HG02763 (cell line): ENCODE measurements around the gene SERPINH1.

Source experiments
- ATAC-seq: cut with Tn5 transposase; IDR thresholded peaks from one replicate; pipeline ENCODE4 v1.9.1; 2021; ENCODE audit warnings: mild to moderate bottlenecking, moderate library complexity; ENCODE audit not compliant: unreplicated experiment

SERPINH1 gene

DNA sequence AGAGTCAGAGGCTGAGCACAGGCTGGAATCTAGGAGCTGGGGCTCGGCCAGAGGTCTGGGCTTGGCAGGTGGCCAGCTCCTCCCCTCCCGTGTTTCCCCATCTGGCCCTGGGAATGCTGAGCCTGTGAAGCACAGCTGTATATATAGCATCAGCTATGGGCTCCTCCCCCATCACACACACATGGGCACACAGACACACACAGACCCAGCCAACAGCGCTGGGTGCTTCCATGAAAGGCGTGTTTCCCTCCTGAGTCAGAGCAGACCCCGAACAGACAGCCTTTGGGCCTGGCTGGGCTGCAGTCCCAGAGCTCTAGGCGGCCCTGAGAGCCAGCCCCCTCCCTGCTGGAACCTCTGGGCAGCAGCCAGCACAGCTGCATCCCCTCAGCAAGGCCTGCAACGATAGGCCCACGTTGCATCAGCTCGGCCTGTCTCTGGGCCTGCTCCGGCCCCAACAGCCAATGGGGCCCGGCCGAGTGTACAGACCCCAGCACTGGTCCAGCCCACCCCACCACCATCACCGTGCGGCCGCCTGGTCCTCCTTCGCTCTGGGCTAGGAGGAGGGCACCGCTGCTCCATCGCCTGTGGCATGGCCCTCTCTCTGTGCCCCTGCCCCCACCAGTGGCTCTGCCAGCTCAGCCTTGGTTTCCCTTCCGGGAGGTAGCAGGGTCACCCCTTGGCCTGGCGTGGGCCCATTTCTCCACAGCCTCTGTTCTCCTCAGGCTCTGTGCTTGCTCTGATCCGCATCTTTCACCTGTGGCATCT is 7.6 kb upstream of the SERPINH1 start:
- ATAC-seq = no peak

DNA sequence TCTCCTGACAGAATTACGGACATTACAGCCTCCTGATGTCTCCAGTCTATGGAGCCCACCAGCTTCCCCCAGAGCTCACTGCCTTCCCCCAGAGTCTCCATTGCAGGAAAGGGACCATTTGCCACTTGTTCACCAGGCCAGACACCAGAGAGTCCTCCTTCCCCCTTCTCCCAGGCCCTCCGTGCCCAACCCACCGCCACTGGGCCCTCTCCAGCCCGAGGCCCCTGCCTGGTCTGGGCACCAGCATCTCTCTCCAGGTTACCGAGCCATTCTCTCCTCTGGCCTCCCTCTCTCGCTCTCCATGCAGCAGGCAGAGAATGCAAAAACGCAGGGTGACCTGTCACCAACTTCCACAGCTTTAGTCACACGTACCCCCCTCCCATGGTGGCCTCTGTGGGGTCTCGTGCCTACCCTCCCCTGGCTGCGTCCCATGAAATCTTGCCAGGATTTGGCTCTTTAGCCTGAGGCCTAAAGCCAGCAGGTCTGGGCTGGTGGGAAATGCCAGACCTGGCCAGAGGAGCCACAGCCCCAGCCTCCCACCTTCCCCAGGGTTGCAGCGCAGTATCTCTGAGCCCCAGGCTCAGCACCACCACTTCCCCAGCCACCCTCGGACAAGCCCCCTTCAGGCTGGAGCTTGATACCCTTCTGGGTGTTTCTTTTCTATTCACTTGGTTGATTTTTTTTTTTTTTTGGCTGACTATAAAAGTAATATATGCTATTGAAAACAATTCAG is 6.8 kb upstream of the SERPINH1 start:
- ATAC-seq = no peak

DNA sequence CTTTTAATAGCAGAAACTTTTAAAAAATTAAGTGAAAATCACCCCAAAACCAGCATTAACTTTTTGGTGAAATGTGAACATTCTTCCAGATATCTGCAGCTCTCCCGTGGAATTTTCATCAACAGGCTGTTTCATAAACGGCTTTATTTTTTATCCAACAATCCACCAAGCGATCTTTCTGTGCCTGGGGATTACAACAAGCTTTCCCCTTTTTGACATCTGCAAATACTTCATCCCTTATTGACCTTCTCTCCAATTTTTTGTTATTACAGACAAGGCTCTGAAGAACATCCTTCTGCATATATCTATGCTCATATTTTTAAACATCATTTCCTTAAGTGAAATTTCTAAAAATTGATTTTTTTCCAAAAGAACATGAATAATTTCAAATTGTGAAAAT is 5.8 kb upstream of the SERPINH1 start:
- no peak for ATAC-seq

DNA sequence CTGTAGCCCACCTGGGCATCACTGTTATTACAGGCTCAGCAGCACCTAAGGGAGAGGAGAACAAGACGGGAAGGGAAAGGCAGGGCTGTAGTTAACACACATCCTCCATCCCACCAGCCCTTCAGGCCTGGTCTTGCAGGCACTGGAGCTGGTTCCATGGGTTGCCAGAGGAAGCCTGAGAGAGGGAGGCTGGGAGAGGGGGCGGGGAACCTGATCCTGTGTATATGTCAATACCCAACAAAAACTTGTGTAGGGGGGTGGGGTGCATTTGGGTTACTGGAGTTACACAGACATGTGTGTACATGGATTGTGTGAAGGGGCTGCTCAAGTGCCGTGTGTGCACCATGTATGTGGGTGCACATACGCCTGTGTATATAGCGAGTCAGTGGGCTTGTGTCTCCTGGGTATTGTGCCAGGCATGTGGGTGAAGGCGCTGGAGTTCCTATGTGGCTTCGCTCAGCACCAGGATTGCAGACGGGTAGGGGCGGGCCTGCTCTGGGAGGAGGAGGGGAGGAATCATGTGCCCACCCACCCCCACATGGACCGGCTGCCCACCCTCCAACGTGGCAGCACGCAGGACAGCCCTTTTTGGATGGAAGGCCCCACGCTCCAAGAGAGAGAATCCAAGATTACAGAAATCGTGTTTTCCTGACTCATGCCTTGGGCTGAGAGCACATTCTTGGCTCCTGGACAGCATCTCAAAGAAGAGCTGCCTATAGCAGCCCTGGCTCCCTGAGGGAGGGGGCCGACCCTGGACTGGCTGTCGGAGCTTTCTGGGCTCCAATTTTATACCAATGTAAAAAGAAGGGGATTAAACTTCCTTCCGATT is 4.2 kb upstream of the SERPINH1 start:
- no peak for ATAC-seq

DNA sequence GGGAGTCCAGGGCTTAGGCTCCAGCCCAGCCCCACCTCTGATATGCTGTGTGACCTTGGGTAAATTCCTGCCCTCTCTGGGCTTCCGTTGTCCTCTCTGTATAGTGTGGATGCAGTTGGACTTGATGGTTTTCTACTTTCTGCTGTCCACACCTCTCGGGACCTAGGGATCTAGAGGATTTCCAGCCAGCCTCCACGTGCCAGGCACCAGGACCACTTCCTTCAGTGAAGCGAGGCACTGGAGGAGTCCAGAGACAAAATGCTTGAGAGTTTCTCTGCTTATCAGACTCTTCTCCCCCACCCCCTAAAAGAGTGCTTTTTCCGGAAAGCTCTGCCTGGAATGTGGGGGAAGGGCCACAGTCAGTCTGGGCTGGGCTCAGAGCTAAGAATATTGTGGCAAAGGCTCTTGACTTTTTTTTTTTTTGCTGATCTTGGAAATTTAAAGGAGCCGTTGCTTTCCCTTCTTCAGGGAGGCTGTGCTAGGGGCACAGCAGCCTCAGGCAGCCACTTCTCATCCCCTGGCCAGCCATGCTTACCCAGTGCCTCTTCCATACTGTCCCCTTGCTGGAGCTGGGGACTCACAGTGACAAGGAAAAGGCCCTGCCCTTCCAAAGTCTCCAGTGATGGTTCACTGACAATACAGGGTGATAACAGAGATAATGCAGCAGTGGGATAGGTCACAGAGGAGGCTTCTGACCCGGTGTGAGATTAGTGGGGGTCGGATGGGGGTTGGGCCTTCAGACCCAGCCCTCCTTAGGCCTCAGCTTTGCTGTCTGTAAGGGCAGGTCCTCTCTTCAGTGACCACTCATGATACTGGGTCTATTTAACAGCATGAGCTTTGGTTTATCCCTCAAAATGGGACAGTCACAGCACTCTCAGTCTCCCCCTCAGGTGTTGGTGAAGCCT is 2.9 kb upstream of the SERPINH1 start:
- ATAC-seq = no peak

DNA sequence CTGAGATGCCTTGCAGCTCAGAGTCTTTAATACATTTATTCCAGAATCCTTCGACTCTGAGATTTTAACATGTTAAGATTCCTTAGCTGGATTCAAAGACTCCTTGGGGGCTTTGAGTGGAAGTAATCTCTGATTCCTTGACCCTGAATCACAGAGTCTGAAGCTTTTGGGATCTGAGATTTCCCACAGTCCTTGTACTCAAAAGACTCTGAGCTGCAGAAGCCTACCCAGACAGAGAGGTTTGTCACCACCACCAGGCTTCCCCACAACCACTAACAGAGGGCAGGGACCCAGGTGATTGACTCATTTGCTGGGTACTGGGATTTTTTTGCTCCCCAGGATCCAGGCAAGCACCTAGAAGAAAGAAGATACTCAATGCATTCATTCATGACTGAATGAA is 1.4 kb upstream of the SERPINH1 start:
- no peak for ATAC-seq

DNA sequence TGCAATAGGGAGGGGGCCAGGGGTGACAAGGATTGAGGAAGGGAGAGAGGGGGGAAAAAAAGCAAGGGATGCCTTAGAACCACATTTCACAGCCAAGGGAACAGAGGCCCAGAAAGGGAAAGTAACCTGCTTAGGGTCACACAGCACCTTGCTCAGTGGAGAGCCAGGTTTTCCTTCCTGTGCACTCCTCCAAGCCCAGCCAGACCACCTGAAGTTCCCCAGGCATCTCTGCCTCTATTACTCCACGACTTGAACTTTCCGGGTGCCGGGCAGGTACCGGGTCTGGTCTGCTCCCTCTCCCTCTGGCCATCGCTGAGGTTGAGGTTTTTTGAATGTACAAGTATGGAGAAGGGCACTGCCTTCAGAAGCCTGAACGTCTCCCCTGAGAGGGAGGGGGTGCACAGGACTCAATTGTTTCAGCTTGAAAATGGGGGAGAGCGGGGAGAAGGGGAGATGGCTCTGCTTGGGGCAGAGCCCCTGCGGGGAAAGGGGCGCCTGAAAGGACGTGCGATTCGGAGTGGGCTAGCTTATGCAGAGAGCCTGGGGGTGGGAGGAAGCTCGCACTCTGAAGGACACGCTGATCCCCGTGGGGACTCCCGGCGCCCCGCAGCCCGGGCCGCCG is 516 bp upstream of the SERPINH1 start:
- no peak for ATAC-seq

DNA sequence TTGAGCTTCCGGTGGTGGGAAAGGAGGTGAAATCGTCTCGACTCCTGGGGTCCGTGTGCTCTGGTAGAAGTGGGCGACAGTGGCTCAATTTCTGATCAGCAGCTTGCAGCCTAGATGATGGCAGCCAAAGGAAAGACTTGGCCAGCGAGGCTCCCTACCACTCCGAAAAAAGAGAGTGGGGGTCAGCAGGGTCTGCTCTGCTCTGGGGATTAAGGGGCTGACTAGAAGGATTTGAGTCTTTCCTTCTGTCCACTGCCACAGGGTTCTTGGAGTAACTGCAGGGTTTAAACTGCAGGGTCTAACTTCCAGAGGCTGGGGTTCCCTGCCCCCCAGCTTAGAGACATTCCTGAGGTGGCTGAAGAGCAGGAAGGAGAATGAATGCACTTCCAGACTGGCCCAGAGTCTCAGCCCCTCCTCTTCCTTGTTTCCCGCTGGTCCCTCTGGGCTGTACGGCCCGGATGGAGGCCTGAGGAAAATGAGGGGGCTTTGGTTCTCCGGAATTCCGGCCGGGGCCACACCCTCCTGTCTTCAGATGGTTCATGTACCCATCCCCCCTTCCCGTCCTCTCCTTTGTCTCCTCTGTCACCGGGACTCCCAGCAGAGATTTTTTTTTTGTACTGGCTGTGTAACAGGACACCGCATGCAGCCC is 907 bp downstream of the SERPINH1 start:
- no peak for ATAC-seq

DNA sequence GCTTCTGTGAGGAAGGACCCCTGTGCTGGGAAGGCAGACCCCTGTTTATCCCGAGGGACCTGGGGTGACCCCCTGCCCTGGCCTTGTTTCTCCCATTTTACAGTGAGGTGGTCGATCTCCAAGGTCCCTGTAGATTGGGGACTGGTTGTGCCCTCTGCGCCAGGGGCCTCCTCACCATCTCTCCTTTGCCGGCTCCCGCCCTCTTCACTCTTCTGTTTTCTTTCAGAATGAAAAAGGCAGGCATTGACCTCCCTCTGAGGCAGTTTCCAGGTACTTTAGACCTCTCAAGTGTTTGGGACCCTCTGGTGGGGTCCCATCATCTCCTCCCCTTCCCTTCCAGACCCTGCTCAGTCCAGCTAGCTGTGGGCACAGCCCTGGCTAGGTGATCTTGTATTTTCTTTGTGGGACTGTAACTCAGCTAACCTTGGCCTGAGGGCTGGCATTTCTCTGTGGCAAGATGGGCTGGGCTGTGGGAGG is 1.5 kb downstream of the SERPINH1 start:
- ATAC-seq = no peak

DNA sequence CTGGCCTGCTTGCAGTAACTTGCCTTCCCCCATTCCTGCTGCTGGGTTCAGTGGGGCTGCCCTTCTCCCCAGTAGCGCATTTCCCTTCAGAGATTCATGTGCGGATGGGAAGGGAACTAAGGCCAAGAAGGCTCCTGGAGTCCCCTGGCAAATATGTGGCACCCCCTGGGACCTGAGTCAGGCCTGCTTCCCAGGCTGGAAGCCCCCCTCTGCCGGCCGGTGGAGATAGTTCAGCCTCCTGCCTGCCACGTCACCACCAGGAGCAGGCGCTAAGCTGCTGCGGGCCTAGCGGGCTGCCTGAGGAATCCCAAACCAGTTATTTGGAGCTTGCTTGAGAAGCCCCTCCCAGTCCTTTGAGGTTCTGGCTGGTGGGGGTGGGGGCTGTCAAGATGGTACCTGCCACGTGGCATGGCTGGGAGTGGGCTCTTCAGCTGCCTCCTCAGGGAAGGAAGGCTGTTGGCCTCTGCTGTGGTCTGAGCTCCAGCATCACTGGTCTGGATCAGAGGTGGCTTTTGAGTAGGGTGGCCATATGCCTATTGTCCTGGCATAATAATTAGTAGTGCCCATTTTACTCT is 2.0 kb downstream of the SERPINH1 start:
- no peak for ATAC-seq

DNA sequence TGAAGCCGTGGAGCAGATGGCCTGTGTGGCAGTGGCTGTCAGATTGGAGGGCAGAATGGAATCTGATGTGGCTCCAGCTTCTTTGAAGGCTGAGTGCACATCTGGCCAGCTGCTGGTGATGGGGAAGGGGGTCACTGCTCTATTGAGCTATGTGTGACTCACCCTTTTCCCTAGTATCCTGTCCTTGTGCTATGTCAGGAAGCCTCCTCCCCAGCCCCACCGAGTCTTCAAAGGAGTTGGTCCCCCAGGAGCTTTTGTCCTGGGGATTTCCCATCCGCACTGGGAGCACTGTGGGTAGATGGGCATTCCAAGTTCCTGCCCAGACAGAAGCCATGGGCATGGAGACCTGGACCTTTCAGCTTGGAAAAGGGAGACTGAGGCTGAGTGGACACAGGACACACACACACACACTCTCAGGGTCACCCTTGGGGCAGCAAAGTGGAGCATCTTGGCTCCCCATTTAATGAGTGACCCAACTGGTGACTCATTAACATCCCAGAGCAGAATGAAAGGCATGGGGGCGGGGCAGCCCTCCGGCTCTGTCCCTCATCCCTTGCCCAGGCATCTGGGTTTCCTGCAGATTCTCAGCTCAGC is 3.3 kb downstream of the SERPINH1 start:
- no peak for ATAC-seq

DNA sequence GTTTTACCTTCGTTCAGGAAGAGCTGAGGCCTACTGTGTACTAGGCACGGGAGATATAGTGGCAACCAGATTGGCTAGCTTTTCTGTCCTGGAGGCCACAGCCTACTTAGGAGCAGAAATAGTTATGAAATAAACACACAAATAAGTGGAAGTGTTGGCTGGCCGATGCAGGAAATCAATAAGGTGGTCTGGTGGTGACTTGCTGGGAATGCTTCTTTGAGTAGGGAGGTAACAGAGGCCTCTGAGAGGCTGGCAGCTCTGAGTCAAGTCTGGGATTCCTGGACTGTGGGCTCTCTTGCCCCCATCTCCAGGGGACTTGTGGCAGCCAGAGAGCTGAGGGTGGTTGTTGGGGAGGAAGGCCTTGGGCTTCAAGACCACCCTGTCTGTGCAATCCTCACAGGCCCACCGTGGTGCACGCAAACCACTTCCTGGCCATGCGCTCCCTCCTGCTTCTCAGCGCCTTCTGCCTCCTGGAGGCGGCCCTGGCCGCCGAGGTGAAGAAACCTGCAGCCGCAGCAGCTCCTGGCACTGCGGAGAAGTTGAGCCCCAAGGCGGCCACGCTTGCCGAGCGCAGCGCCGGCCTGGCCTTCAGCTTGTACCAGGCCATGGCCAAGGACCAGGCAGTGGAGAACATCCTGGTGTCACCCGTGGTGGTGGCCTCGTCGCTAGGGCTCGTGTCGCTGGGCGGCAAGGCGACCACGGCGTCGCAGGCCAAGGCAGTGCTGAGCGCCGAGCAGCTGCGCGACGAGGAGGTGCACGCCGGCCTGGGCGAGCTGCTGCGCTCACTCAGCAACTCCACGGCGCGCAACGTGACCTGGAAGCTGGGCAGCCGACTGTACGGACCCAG is 4.1 kb downstream of the SERPINH1 start:
- no peak for ATAC-seq

DNA sequence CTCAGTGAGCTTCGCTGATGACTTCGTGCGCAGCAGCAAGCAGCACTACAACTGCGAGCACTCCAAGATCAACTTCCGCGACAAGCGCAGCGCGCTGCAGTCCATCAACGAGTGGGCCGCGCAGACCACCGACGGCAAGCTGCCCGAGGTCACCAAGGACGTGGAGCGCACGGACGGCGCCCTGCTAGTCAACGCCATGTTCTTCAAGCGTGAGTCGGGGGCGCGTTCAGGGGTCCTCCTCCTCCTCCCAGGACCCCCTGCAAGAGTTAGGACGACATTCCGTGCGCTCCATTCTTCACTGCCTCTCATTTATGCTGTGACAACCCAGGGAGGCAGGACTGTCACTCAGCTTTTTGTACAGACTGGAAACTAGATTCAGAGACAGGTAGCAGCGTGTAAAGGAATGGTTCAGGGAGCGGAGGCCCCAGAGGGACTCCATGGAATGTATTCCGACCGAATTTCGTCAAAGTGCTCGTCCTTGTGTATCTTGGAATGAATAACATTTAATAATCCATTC is 4.8 kb downstream of the SERPINH1 start:
- ATAC-seq = no peak

DNA sequence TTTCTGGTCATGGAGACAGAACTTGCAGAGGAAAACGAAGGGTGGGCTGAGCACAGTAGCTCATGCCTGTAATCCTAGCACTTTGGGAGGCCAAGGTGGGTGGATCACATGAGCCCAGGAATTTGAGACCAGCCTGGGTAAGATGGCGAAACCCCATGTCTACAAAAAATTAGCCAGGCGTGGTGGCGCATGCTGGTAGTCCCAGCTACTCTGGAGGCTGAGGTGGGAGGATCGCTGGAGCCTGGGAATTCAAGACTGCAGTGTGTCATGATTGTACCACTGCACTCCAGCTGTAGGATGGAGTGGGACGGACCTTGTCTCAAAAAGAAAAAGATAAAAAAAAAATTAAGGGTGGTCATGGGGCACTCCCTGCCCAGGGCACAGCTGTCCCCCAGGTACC is 5.9 kb downstream of the SERPINH1 start:
- ATAC-seq = no peak

DNA sequence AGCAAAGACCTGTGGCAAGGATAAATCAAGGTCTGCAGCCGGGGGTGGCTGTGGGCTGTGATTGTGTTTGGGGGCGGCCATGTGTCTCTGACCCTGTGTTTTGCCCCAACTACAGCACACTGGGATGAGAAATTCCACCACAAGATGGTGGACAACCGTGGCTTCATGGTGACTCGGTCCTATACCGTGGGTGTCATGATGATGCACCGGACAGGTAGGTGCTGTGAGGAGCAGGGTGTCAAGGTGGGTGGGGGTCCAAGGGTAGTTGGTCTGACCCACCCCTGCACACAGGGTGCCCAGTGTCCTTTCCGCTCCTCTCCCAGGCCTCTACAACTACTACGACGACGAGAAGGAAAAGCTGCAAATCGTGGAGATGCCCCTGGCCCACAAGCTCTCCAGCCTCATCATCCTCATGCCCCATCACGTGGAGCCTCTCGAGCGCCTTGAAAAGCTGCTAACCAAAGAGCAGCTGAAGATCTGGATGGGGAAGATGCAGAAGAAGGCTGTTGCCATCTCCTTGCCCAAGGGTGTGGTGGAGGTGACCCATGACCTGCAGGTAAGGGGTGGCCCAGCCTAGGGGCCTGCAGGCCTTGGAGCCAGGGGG is 6.7 kb downstream of the SERPINH1 start:
- no peak for ATAC-seq

DNA sequence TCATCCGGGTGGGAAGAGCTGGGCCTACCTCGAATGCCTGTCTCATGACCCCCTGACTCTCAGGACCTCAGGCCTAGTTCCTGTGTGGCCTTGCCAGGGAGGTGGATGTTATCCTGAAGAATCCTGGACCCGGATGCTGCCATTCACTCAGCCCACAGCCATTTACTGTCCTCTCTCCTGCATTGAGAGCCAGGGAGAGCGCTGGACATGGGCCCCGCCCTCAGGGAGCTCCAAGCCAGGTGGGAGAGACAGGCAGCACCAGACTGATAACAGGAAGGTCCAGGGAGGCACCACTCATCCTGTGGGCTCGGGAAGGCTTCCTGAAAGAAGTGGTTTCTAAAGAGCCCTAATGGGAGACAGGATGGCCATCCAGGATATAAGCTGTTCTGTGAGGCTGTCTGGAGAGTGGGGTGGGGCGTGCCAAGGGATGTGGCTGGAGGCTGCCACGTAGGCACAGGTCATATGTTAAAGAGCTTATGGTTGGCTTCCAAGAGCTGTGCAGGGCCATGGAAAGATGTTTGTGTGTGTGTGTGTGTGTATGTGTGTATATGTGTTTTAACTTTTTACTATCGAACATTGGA is 8.6 kb downstream of the SERPINH1 start:
- no peak for ATAC-seq

DNA sequence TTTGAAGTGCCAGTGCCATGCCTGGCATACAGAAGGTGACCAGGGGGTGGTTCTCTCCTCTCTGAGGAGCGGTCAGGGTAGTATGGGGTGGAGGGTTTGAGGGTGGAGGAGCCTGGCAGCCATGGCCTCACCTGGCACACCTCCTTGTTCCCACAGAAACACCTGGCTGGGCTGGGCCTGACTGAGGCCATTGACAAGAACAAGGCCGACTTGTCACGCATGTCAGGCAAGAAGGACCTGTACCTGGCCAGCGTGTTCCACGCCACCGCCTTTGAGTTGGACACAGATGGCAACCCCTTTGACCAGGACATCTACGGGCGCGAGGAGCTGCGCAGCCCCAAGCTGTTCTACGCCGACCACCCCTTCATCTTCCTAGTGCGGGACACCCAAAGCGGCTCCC is 9.6 kb downstream of the SERPINH1 start:
- ATAC-seq = no peak
